HCT116 (cell line): Measurements from ENCODE around the gene GPR155. TPM values are rescaled to one million over a fixed set of nuclear protein-coding genes. Genes with fewer than 3 reads are reported as not detected.

ENCODE experiments used
- ATAC-seq: fragments of 200-7000 bp; cut with Tn5 transposase; 2 replicates; pipeline ENCODE4 v1.9.1; 2020; ENCODE audit warnings: mild to moderate bottlenecking, moderate library complexity
- BruUV-seq: library from RNA; stranded (reverse); fragments of 400-500 nt; replicated peaks from 2 replicates; lab custom pipeline; 2021; lab: Mats Ljungman, UMichigan
- CTCF ChIA-PET: fragments of 300-600 bp; sonication (Branson Sonifier 250); formaldehyde crosslinking; loops from one replicate; lab custom pipeline; 2021; ENCODE audit warnings: antibody characterized with exemption; lab: Charles Lee
- POLR2A ChIA-PET: fragments of 300-600, 350-600 bp; sonication (Branson Sonifier 250); formaldehyde crosslinking; loops from one replicate; lab custom pipeline; 2021; ENCODE audit warnings: antibody characterized with exemption; lab: Charles Lee
- RAD21 ChIA-PET, 2 experiments: fragments of 300-600 bp; sonication (Branson Sonifier 250); formaldehyde crosslinking; loops; one replicate each; lab custom pipeline; 2023; ENCODE audit warnings: low total read pairs in 2 of 2; ENCODE audit not compliant: uncharacterized antibody in 2 of 2, unreplicated experiment in 2 of 2, low non-redundant PET in 1 of 2; lab: Charles Lee
- DNase-seq: peaks from one replicate; pipeline ENCODE4 v3.0.0-alpha.2; 2010; ENCODE audit warnings: low read depth, low spot score
- H2AFZ ChIP-seq: fragments of 200-600 bp; shearing (Covaris generic), sonication (generic); 2 replicates; pipeline ENCODE4 v1.6.1; 2017; ENCODE audit warnings: low read depth, mixed run types, mixed read lengths, antibody characterized with exemption, low read length; ENCODE audit not compliant: poor library complexity, severe bottlenecking
- H3K27ac ChIP-seq: 2 replicates; pipeline ENCODE4 v1.5.1; 2012; ENCODE audit warnings: low read depth, low read length
- H3K27me3 ChIP-seq: fragments of 200-600 bp; sonication (generic); 2 replicates; pipeline ENCODE4 v1.6.1; 2016; ENCODE audit warnings: mixed run types, low read length, mixed read lengths; ENCODE audit not compliant: insufficient read depth
- H3K36me3 ChIP-seq, 2 experiments: fragments of 200-500 bp in 1 of 2; fragments of 200-600 bp in 1 of 2; sonication (Bioruptor generic) in 1 of 2; sonication (generic) in 1 of 2; 2 replicates each; pipeline versions ENCODE4 v1.5.1 to v1.6.1; 2014 to 2016; ENCODE audit warnings: low read length in 2 of 2, inconsistent platforms in 1 of 2, mixed read lengths in 1 of 2, mixed run types in 1 of 2; ENCODE audit not compliant: insufficient read depth in 2 of 2, control insufficient read depth in 1 of 2
- H3K4me1 ChIP-seq, 2 experiments: fragments of 200-600 bp in 1 of 2; sonication (generic) in 1 of 2; 2 replicates each; pipeline versions ENCODE4 v1.5.1 to v1.6.1; 2012 to 2017; ENCODE audit warnings: low read length in 2 of 2, inconsistent platforms in 1 of 2, mild to moderate bottlenecking in 1 of 2, mixed read lengths in 1 of 2, mixed run types in 1 of 2, moderate library complexity in 1 of 2; ENCODE audit not compliant: insufficient read depth in 2 of 2, control insufficient read depth in 1 of 2
- H3K4me2 ChIP-seq: fragments of 200-600 bp; sonication (generic); 2 replicates; pipeline ENCODE4 v1.6.1; 2017; ENCODE audit warnings: mixed run types, low read length, mixed read lengths
- H3K4me3 ChIP-seq, 2 experiments: fragments of 200-600 bp in 1 of 2; sonication (generic) in 1 of 2; replicated peaks in 1 of 2; 2 replicates each; pipeline ENCODE4 v1.5.1; 2011 to 2016; ENCODE audit warnings: low read length in 2 of 2, control low read depth in 1 of 2, low read depth in 1 of 2, mild to moderate bottlenecking in 1 of 2, mixed read lengths in 1 of 2, mixed run types in 1 of 2
- H3K79me2 ChIP-seq: fragments of 200-600 bp; sonication (generic); 2 replicates; pipeline ENCODE4 v1.6.1; 2017; ENCODE audit warnings: mild to moderate bottlenecking, mixed run types, low read length, moderate library complexity, mixed read lengths; ENCODE audit not compliant: insufficient read depth
- H3K9ac ChIP-seq: fragments of 200-600 bp; sonication (generic); 2 replicates; pipeline ENCODE4 v1.6.1; 2016; ENCODE audit warnings: low read length, mixed read lengths
- H3K9me2 ChIP-seq: fragments of 200-600 bp; sonication (generic), shearing (Covaris generic); 2 replicates; pipeline ENCODE4 v1.6.1; 2017; ENCODE audit warnings: mixed run types, mild to moderate bottlenecking, moderate library complexity; ENCODE audit not compliant: insufficient read depth
- H3K9me3 ChIP-seq, 2 experiments: fragments of 200-500 bp in 1 of 2; fragments of 200-600 bp in 1 of 2; sonication (Bioruptor generic) in 1 of 2; sonication (generic) in 1 of 2; 2 replicates each; pipeline ENCODE4 v1.6.1; 2014 to 2017; ENCODE audit warnings: low read length in 2 of 2, mixed read lengths in 2 of 2, inconsistent platforms in 1 of 2, low read depth in 1 of 2, mild to moderate bottlenecking in 1 of 2, mixed run types in 1 of 2, moderate library complexity in 1 of 2; ENCODE audit not compliant: control insufficient read depth in 1 of 2, insufficient read depth in 1 of 2
- H4K20me1 ChIP-seq: fragments of 200-600 bp; sonication (generic), shearing (Covaris generic); 2 replicates; pipeline ENCODE4 v1.6.1; 2017; ENCODE audit warnings: mixed run types, mild to moderate bottlenecking, moderate library complexity; ENCODE audit not compliant: insufficient read depth
- CEBPB ChIP-seq: IDR thresholded peaks from 2 replicates; pipeline ENCODE4 v1.6.1; 2012; ENCODE audit warnings: low read depth
- CTCF ChIP-seq, 3 experiments: fragments of 200-600 bp in 1 of 3; sonication (generic) in 1 of 3; IDR thresholded peaks in 2 of 3; conservative IDR thresholded peaks in 1 of 3; 2 replicates each; pipeline ENCODE4 v1.5.1; 2012 to 2017; ENCODE audit warnings: low read depth in 2 of 3, low read length in 2 of 3, antibody characterized with exemption in 1 of 3, borderline replicate concordance in 1 of 3, control low read depth in 1 of 3, mild to moderate bottlenecking in 1 of 3, mixed read lengths in 1 of 3, mixed run types in 1 of 3, moderate library complexity in 1 of 3; ENCODE audit not compliant: insufficient read depth in 1 of 3
- ELF1 ChIP-seq: IDR thresholded peaks from 2 replicates; pipeline ENCODE4 v1.6.1; 2012; ENCODE audit warnings: low read depth, borderline replicate concordance
- EZH2 ChIP-seq: fragments of 200-600 bp; sonication (generic); IDR thresholded peaks from 2 replicates; pipeline ENCODE4 v1.6.1; 2017; ENCODE audit warnings: antibody characterized with exemption, mixed run types
- POLR2A ChIP-seq: IDR thresholded peaks from 2 replicates; pipeline ENCODE4 v1.7.0; 2011; ENCODE audit warnings: borderline replicate concordance; ENCODE audit not compliant: insufficient read depth, insufficient read length; ENCODE audit errors: extremely low read depth
- POLR2AphosphoS5 ChIP-seq: IDR thresholded peaks from 2 replicates; pipeline ENCODE4 v1.6.1; 2011; ENCODE audit warnings: mild to moderate bottlenecking, low read depth, low read length, moderate library complexity
- RAD21 ChIP-seq: IDR thresholded peaks from 2 replicates; pipeline ENCODE4 v1.6.1; 2012; ENCODE audit warnings: low read depth, mild to moderate bottlenecking
- SIN3A ChIP-seq: IDR thresholded peaks from 2 replicates; pipeline ENCODE4 v1.6.1; 2012; ENCODE audit warnings: low read depth
- SP1 ChIP-seq: IDR thresholded peaks from 2 replicates; pipeline ENCODE4 v1.6.1; 2012; ENCODE audit warnings: low read depth
- SRF ChIP-seq: IDR thresholded peaks from 2 replicates; pipeline ENCODE4 v1.6.1; 2012; ENCODE audit warnings: low read depth
- TCF7L2 ChIP-seq: IDR thresholded peaks from 2 replicates; pipeline ENCODE4 v1.7.0; 2011; ENCODE audit warnings: borderline replicate concordance, inconsistent platforms; ENCODE audit not compliant: insufficient read depth, insufficient read length; ENCODE audit errors: extremely low read depth
- ZBTB33 ChIP-seq: IDR thresholded peaks from 2 replicates; pipeline ENCODE4 v1.6.1; 2011; ENCODE audit warnings: mild to moderate bottlenecking, low read length, moderate library complexity; ENCODE audit not compliant: insufficient replicate concordance; ENCODE audit errors: extremely low read depth
- ZFX ChIP-seq: fragments of 450-650 bp; IDR thresholded peaks from 2 replicates; pipeline ENCODE4 v1.6.1; 2017
- intact Hi-C: fragments of 100-400 bp; cut with micrococcal nuclease; formaldehyde crosslinking; loops from 2 replicates; pipeline ENCODE4 v1.10.0; 2022
- total RNA-seq: library from RNA; stranded (reverse); gene quantifications from one replicate; pipeline ENCODE4 v1.2.1, GENCODE V29; 2021; ENCODE audit not compliant: unreplicated experiment

The GPR155 gene
- total RNA-seq, 1 experiment from 2014 or later = 3.8 TPM

- RAD21 ChIA-PET = no interaction called here
- Histone ChIP-seq H3K79me2 (no peaks in the 10 kb centered on the region), H3K36me3 (no peaks in the 10 kb centered on the region), H3K27ac (no peak overlapping the region), H3K9me3 (no peaks in the 10 kb centered on the region), H3K4me1 (no peaks in the 10 kb centered on the region), H3K9ac (no peak overlapping the region), H3K27me3 (no peaks in the 10 kb centered on the region), H2AFZ (no peak overlapping the region), H4K20me1 (no peaks in the 10 kb centered on the region), H3K9me2 (peaks cover 4% of the 10 kb centered on the region; the same call in 1 of the 2 replicates), H3K4me2 (no peak overlapping the region), H3K4me3 (no peak overlapping the region)
- POLR2A ChIA-PET = no interaction called here
- CTCF ChIA-PET = no interaction called here
- TF ChIP-seq RAD21 (no peak), SRF (no peak), ZFX (no peak), ELF1 (no peak), EZH2 (no peak), POLR2A (no peak), CEBPB (no peak), ZBTB33 (no peak), CTCF (IDR thresholded peaks at IDR 0.05 in 2 of 3, conservative IDR thresholded peaks at IDR 0.05 in 1 of 3; ENCODE audit: borderline replicate concordance in 1 of 3, insufficient read depth in 1 of 3, low read depth in 2 of 3, low read length in 2 of 3) (no peak), SIN3A (no peak), TCF7L2 (no peak), SP1 (no peak), POLR2AphosphoS5 (no peak)
- intact Hi-C loops = no loop called here
- BruUV-seq = no TSS peak
- no peak for DNase-seq
- no peak for ATAC-seq
Measured at GRCh38 chr2:174492963-174493431, 6.2 kb upstream of the GPR155 start.
